GM23338 (cell line): ENCODE data around the gene MEST.

ENCODE experiments used
- CTCF ChIP-seq, 2 experiments: fragments of 200-600 bp in 1 of 2; sonication (generic) in 1 of 2; conservative IDR thresholded peaks; 2 replicates each; pipeline versions ENCODE4 v1.5.1 to v1.6.1; 2016 to 2017; ENCODE audit warnings: antibody characterized with exemption in 2 of 2, low read depth in 2 of 2, mild to moderate bottlenecking in 2 of 2, moderate library complexity in 1 of 2
- EZH2phosphoT487 ChIP-seq: fragments of 200-600 bp; sonication (generic); IDR thresholded peaks from one replicate; pipeline ENCODE4 v1.8.1; 2018; ENCODE audit warnings: antibody characterized with exemption; ENCODE audit not compliant: unreplicated experiment
- POLR2AphosphoS5 ChIP-seq: IDR thresholded peaks from 2 replicates; pipeline ENCODE4 v1.6.1; 2016; ENCODE audit warnings: antibody characterized with exemption, low read depth

- no peak for TF ChIP-seq EZH2phosphoT487
- no peak for TF ChIP-seq CTCF (conservative IDR thresholded peaks at IDR 0.05; ENCODE audit: low read depth in 2 of 2)
- TF ChIP-seq POLR2AphosphoS5, result no peak
These were observed 18.0 kb upstream of the MEST start for GRCh38 chr7:130473876-130474275.
